Measurements from ENCODE around the gene CDKL2.
A peak's percentile ranks its signal among the peaks of the same experiment; 100 is the strongest.
"Not testable (repeated sequence)": the region's sequence is repeated elsewhere in the genome, so short reads cannot be mapped to it uniquely, and the experiment has no call there.

CDKL2 gene

DNA sequence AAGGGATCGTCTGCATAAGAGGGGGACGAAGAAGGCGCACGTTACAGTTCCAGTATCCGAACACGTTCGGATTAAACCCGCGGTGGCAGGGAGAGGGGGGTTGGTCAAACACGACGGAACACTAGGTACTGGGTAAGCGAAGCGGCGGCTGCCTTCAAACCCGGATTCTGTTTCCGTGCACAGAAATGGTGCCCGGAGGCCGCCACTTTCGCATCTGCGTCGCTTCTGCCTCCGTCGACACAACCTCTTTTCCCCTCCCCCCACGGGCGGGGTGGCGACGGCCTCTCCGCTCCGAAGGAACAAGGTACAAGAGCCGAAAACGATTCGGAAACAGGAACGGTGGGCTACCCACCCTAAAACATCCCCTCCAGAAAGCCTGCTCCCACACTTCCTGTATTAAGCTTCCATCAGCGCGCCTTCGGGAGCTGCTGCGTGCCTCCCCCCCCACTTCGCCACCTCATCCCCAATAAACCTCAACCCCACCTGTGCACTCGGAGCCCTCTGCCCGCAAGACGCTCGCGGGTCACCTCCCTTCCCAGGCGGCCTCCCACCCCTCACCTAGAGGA, 42.2 kb upstream of the CDKL2 start:
- H3K4me3 ChIP-seq (ENCODE audit: low read length): peak overlapping the region; percentile 99
- TF ChIP-seq, protein P1, sequence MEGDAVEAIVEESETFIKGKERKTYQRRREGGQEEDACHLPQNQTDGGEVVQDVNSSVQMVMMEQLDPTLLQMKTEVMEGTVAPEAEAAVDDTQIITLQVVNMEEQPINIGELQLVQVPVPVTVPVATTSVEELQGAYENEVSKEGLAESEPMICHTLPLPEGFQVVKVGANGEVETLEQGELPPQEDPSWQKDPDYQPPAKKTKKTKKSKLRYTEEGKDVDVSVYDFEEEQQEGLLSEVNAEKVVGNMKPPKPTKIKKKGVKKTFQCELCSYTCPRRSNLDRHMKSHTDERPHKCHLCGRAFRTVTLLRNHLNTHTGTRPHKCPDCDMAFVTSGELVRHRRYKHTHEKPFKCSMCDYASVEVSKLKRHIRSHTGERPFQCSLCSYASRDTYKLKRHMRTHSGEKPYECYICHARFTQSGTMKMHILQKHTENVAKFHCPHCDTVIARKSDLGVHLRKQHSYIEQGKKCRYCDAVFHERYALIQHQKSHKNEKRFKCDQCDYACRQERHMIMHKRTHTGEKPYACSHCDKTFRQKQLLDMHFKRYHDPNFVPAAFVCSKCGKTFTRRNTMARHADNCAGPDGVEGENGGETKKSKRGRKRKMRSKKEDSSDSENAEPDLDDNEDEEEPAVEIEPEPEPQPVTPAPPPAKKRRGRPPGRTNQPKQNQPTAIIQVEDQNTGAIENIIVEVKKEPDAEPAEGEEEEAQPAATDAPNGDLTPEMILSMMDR (conservative IDR thresholded peaks at IDR 0.05; ENCODE audit: low read depth, low read length): no peak
- peak; percentile 14 for DNase-seq (ENCODE audit: low read depth)

DNA sequence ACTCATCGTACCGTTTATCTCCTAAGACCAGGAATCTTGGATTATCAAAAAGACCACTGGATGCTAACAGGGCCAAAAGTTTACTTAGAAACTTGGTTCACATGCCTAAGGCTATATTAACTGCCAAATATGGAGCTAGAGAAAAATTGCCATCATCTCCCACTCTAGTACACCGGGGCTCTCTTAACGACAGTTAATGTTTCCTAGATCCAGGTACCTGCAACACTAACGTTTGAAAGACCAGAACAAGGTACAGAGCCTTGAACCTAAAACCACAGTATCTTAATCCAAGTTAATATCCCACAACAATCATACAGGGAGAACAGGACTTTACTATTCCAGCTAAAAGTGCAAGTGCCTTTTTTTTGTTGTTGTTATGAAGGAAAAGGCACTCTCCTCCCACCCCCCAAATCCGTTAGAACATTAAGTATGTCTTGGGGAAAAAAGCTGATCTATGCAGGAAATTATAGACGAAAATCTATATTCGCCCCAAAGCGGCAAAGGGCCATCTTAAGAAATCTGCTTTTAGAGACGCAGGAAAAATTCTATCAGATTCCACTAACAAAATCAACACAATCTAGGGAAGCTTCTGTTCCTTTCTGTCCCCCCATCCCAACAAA, 41.6 kb upstream of the CDKL2 start:
- TF ChIP-seq, protein P1 (conservative IDR thresholded peaks at IDR 0.05; ENCODE audit: low read depth, low read length): no peak
- peak overlapping the region; percentile 99 for H3K4me3 ChIP-seq (ENCODE audit: low read length)
- no peak for DNase-seq (ENCODE audit: low read depth)

DNA sequence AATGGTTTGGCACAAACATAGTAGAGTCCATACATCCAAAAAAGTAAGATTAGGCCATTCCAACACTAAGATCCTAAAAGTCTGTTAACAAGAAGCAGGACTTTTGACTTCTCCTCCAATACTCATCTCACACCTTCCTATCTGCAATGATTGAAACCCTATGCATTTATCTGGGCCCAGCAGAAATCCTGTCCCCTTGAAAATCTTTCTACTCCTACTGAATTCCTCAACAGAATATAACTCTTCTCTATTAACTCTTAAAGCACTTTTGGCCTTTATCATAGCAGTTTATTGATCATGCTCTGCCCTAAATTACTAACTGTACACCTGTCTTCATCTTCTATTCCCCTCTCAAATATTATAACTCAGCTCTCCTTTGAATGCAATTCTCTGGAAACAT, 38.3 kb upstream of the CDKL2 start:
- no peak for DNase-seq (ENCODE audit: low read depth)
- TF ChIP-seq, protein P1 (conservative IDR thresholded peaks at IDR 0.05; ENCODE audit: low read depth, low read length): no peak
- H3K4me3 ChIP-seq (ENCODE audit: low read length): no peak overlapping the region

DNA sequence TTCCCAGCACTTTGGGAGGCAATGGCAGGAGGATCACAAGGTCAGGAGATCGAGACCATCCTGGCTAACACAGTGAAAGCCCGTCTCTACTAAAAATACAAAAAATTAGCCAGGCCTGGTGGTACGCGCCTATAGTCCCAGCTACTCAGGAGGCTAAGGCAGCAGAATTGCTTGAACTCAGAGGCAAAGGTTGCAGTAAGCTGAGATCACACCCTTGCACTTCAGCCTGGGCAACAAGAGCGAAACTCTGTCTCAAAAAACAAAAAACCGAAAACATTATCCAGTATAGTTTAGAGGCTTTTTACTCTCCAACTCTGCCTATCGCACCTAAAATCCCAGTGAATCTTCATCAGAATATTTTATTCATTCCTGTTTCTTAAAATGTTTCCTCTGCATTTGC, 37.3 kb upstream of the CDKL2 start:
- not testable (repeated sequence) for H3K4me3 ChIP-seq (ENCODE audit: low read length); DNase-seq (ENCODE audit: low read depth)

DNA sequence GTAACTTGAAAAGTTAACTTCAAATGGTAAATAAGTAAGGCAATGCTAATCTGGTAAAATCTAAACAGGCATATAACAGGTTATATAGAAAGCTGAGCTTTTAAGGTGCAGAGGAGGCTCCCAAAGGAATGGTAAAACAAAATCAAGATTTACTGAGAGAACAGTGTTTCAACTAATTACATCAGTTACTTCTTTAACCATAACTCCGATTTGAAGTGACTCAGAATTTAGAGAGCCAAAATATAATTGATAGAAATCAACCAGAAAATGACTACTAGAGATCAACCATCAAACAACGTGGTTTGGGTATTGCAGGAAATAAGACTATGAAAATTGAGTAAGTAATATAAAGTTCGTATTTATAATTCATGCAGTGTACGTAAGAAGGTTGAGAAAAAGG, 36.0 kb upstream of the CDKL2 start:
- TF ChIP-seq, protein P1 (conservative IDR thresholded peaks at IDR 0.05; ENCODE audit: low read depth, low read length): no peak
- DNase-seq (ENCODE audit: low read depth): no peak
- no peak overlapping the region for H3K4me3 ChIP-seq (ENCODE audit: low read length)

DNA sequence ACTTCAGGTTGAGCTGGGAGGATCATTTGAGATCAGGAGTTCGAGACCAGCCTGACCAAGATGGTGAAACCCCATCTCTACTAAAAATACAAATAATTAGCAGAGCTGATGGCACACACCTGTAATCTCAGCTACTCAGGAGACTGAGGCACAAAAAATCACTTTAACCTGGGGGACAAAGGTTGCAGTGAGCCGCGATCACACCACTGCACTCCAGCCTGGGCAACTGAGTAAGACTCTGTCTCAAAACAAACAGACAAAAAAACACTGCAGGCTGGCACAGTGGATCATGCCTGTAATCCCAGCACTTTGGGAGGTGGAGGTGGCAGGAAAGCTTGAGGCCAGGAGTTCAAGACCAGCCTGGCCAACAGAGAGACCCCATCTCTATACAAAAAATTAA, 34.3 kb upstream of the CDKL2 start:
- not testable (repeated sequence) for DNase-seq (ENCODE audit: low read depth); H3K4me3 ChIP-seq (ENCODE audit: low read length)

DNA sequence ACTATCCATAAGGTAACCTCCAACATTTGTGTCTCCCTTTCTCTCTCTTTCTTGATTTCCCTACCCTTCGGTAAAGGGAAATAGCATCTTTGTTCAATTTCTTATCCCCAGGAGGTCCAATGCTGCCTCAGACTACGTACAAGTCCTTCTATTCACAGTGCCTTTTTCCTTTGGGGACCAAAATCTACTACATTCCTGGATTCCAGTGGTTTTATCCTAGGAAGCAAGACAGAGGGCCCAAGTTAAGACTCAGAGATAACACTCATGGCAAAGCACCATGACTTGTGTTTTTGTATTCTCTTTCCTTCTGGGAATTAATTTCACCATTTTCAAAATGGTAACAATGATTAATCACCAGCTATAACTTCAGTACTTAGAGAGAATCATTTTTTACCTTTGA, 32.3 kb upstream of the CDKL2 start:
- no peak overlapping the region for H3K4me3 ChIP-seq (ENCODE audit: low read length)
- TF ChIP-seq, protein P1 (conservative IDR thresholded peaks at IDR 0.05; ENCODE audit: low read depth, low read length): no peak
- no peak for DNase-seq (ENCODE audit: low read depth)

DNA sequence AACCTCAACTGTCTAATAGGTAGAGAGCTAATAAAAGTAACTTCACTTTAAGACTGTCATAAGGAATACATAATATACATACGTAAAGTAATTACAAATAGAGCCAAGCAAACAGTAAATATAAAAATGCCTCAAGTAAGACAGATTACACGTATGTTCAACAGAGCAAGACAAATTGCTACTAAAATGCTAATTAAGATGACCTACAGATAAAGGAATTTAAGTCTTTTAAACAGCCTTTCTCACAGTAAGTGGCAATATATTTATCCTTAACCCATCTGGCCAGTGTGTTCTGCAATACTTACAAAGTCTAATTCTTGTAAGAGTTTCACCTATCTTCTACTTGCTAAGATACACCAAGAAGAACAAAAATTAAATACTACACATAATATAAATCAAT, 30.2 kb upstream of the CDKL2 start:
- TF ChIP-seq, protein P1 (conservative IDR thresholded peaks at IDR 0.05; ENCODE audit: low read depth, low read length): no peak
- DNase-seq (ENCODE audit: low read depth): no peak
- no peak overlapping the region for H3K4me3 ChIP-seq (ENCODE audit: low read length)
